NCI-H2196 (cell line): ENCODE results near the gene KRT72.

Experiments
- DNase-seq: peaks from one replicate; lab custom pipeline; 2025; ENCODE audit not compliant: unreplicated experiment; lab: John Stamatoyannopoulos, UW

KRT72 gene

DNA sequence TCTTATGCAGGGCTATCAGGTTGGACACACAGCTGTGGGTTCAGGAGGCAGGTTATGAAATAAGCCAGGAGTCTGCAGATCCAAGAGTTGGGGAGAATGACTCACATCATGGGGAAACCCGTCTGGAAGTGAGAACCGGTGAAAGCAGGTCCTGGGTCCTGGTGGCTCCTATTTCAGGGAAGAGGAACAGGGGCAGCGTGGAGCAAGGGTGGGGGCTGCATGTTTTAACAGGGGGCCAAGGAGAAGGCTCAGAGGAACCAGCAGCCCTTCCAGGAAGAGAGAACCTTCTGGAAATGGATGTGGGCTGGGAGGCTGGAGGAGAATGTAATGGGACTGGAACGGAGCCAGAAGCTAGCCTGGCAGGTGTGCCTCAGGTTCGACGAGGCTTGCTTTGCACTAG is 19.8 kb downstream of the KRT72 start:
- DNase-seq = peak; percentile 68

DNA sequence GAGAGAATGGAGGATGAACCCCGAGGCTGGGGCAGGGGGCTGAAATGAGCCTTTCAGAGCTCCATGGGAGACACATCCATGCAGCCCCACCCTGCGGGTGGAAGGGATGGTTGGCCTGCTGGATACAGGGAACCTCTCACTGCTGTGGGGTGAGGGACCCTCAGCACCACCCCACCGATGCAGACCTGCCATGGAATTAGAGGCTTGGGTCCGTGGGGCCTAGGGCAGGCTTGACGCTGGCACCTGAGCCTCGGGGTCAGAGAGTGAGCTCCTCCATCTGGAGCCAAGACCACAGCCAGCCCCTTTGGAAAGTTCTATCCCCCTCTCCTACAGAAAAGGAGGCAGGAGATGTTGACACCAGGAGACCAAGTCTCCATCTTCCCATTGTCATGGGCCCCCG is 20.2 kb downstream of the KRT72 start:
- DNase-seq = no peak

- DNase-seq = no peak
Measured at GRCh38 chr12:52580496-52580895, 20.8 kb downstream of the KRT72 start.

GRCh38 chr12:52579468-52580465 is 21.5 kb downstream of the KRT72 start:
- DNase-seq = no peak

DNA sequence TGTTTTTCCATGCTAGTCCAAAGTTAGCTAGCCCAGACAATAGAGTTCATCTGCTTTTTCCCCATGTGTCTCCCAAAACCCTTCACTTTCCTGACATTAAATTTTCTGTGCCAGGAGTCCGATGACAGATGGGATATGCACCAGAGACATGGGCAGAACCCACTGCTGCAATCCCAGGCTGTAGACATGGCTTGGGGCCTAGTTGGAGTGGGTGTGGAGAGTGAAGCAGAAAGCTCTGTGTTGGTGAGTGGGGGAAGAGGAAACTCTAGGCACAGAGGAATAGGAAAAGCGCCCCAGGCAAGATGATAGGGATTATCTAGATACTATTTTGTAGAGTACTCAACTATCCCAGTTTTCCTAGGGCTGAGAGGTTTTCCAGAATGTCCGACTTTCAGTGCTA is 22.8 kb downstream of the KRT72 start:
- peak; percentile 10 for DNase-seq

GRCh38 chr12:52577316-52577715 is 23.9 kb downstream of the KRT72 start:
- DNase-seq = no peak

DNA sequence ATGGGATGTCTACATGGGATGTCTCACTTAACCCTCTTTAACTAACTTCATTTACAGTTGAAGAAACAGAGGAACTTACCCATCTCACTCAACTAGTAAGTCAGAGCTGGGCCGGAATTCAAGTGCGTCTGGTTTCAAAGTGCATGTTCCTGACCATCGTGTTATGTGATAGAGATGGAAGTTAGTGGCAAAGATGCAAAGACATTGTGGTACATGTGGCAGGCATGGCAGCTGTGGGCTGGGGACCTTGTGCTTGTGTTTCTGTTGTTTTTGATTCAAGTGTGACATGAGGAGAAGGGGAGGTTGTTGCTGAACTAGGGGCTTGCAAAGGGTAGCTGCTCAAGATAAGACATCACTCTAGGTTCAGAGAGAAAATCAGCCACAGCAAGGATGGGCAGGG is 25.3 kb downstream of the KRT72 start:
- no peak for DNase-seq

- DNase-seq = no peak
Measured at GRCh38 chr12:52575256-52575655, 26.0 kb downstream of the KRT72 start.

GRCh38 chr12:52573743-52574142 is 27.5 kb downstream of the KRT72 start, which contains the start of gene KRT74:
KRT74 (minus strand) TSS chr12:52573843; CDS start chr12:52573777, 66 bp downstream.
- DNase-seq = no peak

GRCh38 chr12:52573306-52573705 is 28.0 kb downstream of the KRT72 start:
- no peak for DNase-seq

GRCh38 chr12:52570511-52570910 is 30.8 kb downstream of the KRT72 start:
- no peak for DNase-seq

GRCh38 chr12:52568111-52568510 is 33.2 kb downstream of the KRT72 start:
- DNase-seq = no peak

- DNase-seq = no peak
Measured at GRCh38 chr12:52566847-52567291, 34.4 kb downstream of the KRT72 start.

DNA sequence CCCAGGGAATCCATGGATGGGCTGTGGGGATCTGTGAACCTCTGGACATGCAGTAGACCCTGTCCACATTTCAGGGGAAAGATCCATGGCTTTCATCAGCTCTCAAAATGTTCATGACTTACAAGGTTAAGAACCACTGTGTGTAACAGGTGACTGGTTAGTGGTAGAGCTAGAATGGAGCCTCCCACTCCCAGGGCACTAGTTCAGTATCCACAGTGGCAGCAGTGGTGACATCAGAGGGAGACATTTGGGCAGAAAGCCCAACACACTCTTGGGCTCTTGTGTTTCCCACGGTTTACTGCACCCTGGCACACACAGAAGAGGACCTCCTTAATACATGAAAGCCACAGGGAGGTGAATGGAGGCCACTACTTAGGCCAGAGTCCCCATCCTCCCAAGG is 36.7 kb downstream of the KRT72 start:
- no peak for DNase-seq

GRCh38 chr12:52561880-52562449 is 39.3 kb downstream of the KRT72 start:
- peak; percentile 23 for DNase-seq

DNA sequence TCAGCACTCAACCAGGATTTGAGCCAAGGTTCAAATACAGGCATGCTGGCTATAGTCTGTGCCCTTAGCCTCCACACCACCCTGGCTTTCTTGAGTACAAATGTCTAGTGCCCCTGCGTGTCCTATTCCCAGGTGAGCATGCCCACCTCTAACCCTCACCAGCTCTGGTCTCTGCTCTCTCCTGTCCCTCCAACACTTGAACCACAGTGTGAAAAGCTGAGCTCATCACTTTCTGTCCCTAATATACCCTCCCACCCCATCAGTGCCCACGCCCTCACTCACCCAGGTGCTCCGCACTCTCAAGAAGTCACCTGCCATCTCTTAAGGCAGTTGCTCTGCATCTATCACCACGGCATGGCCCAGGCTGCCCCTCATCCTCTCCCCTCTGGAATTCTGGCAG is 41.3 kb downstream of the KRT72 start:
- DNase-seq = no peak

- DNase-seq = peak; percentile 30
Measured at GRCh38 chr12:52558781-52559445, 42.4 kb downstream of the KRT72 start.

DNA sequence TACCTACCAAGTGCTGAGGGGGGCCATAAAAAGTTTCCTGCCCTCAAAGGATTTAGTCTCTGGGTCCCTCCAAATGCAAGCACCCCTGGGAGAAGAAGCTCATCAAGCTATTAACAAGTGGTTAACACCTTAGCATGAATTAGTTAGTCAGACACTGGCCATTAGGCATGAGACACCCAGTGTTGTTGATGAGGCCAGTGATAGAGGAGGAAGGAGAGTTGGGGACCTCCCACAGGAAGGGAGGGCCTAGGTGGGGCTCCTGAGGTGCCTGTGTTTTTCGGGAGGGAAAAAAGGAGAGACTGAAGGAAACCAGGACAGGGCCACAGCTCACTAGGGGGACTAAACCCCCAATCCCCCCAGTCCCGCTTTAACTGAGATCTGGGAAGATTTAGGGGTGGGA is 43.8 kb downstream of the KRT72 start:
- no peak for DNase-seq

DNA sequence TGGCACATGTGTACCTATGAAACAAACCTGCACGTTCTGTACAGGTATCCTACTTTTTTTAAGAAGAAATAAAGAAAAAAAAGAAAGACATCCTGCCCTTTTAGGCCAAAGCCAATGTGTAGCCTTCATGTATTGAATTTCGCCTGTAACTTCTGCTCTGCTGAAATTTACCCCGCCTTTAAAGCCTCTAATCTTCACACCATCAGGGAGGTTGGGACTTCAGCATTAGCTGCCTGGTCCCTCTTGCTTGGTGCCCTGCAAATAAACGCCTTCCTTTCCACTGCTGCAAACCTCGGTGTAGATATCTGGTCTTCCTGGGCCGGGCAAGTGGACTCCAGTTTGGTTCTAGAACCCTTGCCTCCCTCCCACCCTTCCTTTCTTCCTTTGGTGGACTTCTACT is 45.7 kb downstream of the KRT72 start:
- DNase-seq = no peak

GRCh38 chr12:52552681-52553195 is 48.5 kb downstream of the KRT72 start, which contains the start of gene KRT71:
KRT71 (minus strand) TSS chr12:52553145; CDS start chr12:52553077, 68 bp downstream.
- DNase-seq = no peak

- DNase-seq = no peak
Measured at GRCh38 chr12:52552055-52552454, 49.2 kb downstream of the KRT72 start.
